Immature natural killer cell (primary cell): ENCODE measurements around the gene CES3. TPM values are rescaled to one million over a fixed set of nuclear protein-coding genes. Genes with fewer than 3 reads are reported as not detected.
A peak's percentile ranks its signal among the peaks of the same experiment; 100 is the strongest.
"Not testable (repeated sequence)": the region's sequence is repeated elsewhere in the genome, so short reads cannot be mapped to it uniquely, and the experiment has no call there.

Experiments
- DNase-seq, 3 donors: peaks; one replicate each; pipeline ENCODE4 v3.0.0; 2022; ENCODE audit warnings: mixed read lengths in 1 of 3
- H3K27ac Mint-ChIP-seq, 6 donors: one replicate each; pipeline ENCODE4 v1.8.0; 2020; ENCODE audit warnings: mixed read lengths in 6 of 6, mild to moderate bottlenecking in 5 of 6, inconsistent platforms in 4 of 6, moderate library complexity in 3 of 6
- H3K27me3 Mint-ChIP-seq, 3 donors: one replicate each; pipeline ENCODE4 v1.8.0; 2020 to 2021; ENCODE audit warnings: low read depth in 3 of 3, mild to moderate bottlenecking in 3 of 3, mixed read lengths in 3 of 3, moderate library complexity in 3 of 3, inconsistent platforms in 1 of 3
- H3K36me3 Mint-ChIP-seq, 3 donors: one replicate each; pipeline ENCODE4 v1.8.0; 2020; ENCODE audit warnings: mixed read lengths in 3 of 3, inconsistent platforms in 2 of 3, mild to moderate bottlenecking in 2 of 3
- H3K4me1 Mint-ChIP-seq, 2 donors: one replicate each; pipeline ENCODE4 v1.8.0; 2020; ENCODE audit warnings: inconsistent platforms in 2 of 2, mild to moderate bottlenecking in 2 of 2, mixed read lengths in 2 of 2, moderate library complexity in 1 of 2
- H3K4me3 Mint-ChIP-seq, 5 donors: one replicate each; pipeline ENCODE4 v1.8.0; 2020; ENCODE audit warnings: mild to moderate bottlenecking in 5 of 5, mixed read lengths in 5 of 5, inconsistent platforms in 3 of 5, moderate library complexity in 3 of 5
- H3K9me3 Mint-ChIP-seq, 6 donors: one replicate each; pipeline ENCODE4 v1.8.0; 2020; ENCODE audit warnings: mild to moderate bottlenecking in 6 of 6, mixed read lengths in 6 of 6, inconsistent platforms in 4 of 6, moderate library complexity in 3 of 6
- polyA plus RNA-seq, 3 donors: library from polyadenylated mRNA; unstranded; fragments of 300-500 nt; fragmentation: Illumina TruSeq; gene quantifications; one replicate each; pipeline ENCODE4 v1.2.3, GENCODE V29; 2021

The CES3 gene
- polyA plus RNA-seq, 3 donors from 2014 or later: not detected

DNA sequence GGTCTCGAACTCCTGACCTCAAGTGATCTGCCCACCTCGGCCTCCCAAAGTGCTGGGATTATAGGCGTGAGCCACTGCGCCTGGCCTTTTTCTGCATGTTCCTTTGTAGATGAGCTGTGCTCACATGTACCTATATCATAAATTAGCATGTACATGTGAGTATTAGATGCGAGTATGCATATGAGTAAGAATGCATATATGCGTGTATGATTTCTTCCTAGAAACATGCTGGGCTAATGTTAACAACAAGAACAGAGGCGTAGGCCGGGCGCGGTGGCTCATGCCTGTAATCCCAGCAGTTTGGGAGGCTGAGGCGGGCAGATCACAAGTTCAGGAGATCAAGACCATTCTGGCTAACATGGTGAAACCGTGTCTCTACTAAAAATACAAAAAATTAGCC lies 32.5 kb downstream of the CES3 start:
- not testable (repeated sequence) for H3K4me1 Mint-ChIP-seq, H3K9me3 Mint-ChIP-seq, H3K27me3 Mint-ChIP-seq, DNase-seq, H3K27ac Mint-ChIP-seq, H3K36me3 Mint-ChIP-seq, H3K4me3 Mint-ChIP-seq

DNA sequence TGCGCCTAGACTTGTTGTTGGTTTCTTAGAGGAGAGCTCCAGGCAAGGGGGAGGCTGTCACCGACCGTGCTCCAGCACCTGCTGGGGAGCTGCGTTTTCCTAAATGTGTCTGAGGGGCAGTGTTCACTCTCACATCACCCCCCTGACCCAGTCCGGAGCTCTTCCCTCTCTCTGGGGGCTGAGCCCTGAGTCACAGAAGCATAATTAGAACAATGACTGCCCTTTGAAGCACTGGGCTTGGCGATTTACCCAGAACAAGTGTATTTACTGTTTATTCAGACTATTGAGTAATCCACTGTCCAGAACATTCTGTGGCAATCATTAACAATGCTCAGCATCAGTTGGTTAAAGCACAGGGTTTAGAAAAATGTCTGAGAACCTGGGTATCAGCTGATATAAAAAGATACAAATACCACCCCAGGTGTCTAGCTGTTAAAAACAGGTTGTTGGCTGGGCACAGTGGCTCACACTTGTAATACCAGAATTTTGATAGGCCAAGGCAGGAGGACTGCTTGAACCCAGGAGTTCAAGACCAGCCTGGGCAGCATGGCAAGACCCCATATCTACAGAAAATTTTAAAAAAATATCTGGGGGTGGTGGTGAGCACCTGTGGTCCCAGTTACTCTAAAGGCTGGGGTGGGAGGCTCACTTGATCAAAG lies 35.4 kb downstream of the CES3 start:
- DNase-seq: no peak
- no peak overlapping the region for H3K4me3 Mint-ChIP-seq
- peaks cover 0 to 2% (median 0%) of the 10 kb centered on the region in 3 donors for H3K27me3 Mint-ChIP-seq
- H3K36me3 Mint-ChIP-seq: no peaks in the 10 kb centered on the region
- H3K4me1 Mint-ChIP-seq: peaks cover 2 to 8% of the 10 kb centered on the region in 2 donors
- H3K9me3 Mint-ChIP-seq: no peaks in the 10 kb centered on the region
- no peak overlapping the region for H3K27ac Mint-ChIP-seq

DNA sequence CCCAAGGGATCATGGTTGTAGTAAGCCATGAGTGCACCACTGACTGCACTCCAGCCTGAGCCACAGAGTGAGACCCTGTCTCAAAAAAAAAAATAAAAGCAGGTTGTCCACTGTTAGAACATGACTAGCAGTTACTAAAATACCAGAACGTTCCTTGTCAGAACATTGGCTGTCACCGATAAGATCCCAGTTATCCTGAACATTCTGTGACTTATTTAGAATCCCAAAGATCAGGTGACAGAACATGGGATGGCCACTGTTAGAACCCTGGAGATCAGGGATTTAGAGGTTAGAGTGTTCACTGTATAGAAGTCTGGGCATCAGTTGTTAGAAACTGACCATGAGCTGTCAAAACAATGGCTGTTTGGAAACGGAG lies 35.9 kb downstream of the CES3 start:
- H3K4me3 Mint-ChIP-seq: no peak overlapping the region
- no peak overlapping the region for H3K27ac Mint-ChIP-seq
- H3K4me1 Mint-ChIP-seq: peaks cover 7 to 13% of the 10 kb centered on the region in 2 donors
- DNase-seq: no peak
- H3K27me3 Mint-ChIP-seq: peaks cover 0 to 2% (median 0%) of the 10 kb centered on the region in 3 donors
- no peaks in the 10 kb centered on the region for H3K36me3 Mint-ChIP-seq
- no peaks in the 10 kb centered on the region for H3K9me3 Mint-ChIP-seq

DNA sequence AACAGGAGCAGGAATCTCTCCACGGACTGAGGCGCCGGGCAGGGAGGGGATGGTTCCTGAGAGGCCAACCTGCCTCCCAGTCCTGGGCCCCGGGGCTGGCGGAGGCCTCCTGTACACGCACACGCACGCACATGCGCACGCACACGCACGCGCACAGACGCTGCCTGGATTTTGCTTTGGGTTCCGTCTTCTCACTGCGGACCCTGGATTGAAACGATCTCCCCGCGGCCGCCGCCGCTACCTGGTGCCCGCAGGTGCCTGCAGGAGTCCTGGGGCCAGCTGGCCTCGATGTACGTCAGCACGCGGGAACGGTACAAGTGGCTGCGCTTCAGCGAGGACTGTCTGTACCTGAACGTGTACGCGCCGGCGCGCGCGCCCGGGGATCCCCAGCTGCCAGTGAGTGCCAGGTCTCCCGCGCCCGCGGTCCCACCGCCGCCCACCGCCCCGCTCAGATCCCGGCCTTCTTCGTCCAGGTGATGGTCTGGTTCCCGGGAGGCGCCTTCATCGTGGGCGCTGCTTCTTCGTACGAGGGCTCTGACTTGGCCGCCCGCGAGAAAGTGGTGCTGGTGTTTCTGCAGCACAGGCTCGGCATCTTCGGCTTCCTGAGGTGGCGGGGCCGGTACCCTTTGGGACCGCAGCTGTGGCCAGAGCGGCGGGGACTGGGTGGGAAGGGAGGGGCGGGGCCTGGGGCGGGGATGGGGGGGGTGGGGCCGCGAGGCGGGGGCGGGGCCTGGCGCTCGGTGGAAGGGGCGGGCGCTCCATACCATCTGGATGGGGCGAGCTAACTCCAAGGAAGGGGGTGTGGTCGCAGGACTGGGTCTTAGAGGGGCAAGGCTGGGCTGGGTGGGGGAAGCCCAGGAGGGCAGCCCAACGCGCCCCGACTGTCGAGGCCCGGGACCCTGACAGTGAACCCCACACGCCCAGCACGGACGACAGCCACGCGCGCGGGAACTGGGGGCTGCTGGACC lies 39.6 kb downstream of the CES3 start:
- Mint-ChIP-seq H3K27me3 (peaks cover 0 to 3% (median 0%) of the 10 kb centered on the region in 3 donors), H3K4me1 (peaks cover 11 to 16% of the 10 kb centered on the region in 2 donors), H3K4me3 (peak overlapping the region; percentile 65 to 88 (median 84)), H3K27ac (peak overlapping the region in 4 of 6 donors; percentile 39 to 63 (median 53)), H3K36me3 (no peaks in the 10 kb centered on the region), H3K9me3 (no peaks in the 10 kb centered on the region)
- peak; percentile 40 to 56 (median 44) for DNase-seq

DNA sequence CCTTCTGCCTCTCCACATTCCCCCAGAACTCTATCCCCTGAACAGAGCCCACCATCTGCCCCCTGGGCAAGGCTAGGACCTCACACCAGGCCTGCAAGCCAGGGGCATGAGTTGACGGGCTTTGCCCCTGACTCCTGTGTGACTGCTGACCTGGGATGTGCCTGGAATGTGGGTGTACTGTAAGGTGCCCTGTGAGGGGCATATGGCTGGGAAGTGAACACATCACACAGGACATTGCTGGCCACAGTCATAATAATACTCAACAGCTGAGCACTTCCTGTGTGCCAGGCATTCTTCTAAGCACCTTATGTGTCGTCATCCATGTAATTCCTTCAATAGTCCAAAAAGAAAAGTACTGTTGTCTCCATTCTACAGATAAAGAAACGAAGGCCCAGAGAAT lies 40.7 kb downstream of the CES3 start:
- H3K4me3 Mint-ChIP-seq: peak overlapping the region; percentile 32 to 80 (median 52)

DNA sequence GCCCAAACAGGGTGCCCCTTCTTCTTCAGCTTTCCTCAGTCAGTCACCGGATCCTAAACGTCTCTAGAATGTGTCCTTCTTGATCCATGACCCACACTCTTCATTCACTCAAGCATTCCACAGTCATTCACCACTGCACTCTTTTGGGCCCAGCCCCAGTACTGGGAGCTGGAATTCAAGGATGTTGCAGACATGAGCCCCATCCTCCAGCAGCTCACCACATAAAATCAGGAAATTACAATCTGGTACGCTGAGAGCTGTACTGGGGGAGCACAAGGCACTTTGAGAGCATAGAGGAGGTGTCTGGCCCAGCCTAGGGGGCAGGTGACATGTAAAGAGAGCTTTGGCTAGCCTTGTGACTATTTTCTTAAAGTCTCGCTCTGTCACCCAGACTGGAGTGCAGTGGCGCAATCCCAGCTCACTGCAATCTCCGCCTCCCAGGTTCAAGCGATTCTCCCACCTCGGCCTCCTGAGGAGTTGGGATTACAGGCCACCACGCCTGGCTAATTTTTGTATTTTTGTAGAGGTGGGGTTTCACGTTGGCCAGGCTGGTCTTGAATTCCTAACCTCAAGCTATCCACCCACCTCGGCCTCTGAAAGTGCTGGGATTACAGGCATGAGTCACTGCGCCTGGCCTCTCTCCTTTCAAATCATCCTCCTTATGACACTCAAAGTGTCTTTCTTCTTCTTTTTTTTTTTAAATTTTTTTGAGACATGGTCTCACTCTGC lies 46.0 kb downstream of the CES3 start:
- no peaks in the 10 kb centered on the region for H3K9me3 Mint-ChIP-seq
- H3K4me1 Mint-ChIP-seq: peaks cover 2 to 3% of the 10 kb centered on the region in 2 donors
- H3K27me3 Mint-ChIP-seq: peaks cover 2 to 5% (median 3%) of the 10 kb centered on the region in 3 donors
- no peak overlapping the region for H3K27ac Mint-ChIP-seq
- no peak overlapping the region for H3K4me3 Mint-ChIP-seq
- no peaks in the 10 kb centered on the region for H3K36me3 Mint-ChIP-seq
- DNase-seq: no peak

More for the DNA sequence above, 40.7 kb downstream of the CES3 start:
- Mint-ChIP-seq H3K36me3 (no peaks in the 10 kb centered on the region), H3K27me3 (peaks cover 0 to 3% (median 0%) of the 10 kb centered on the region in 3 donors), H3K27ac (no peak overlapping the region), H3K4me1 (peaks cover 11 to 16% of the 10 kb centered on the region in 2 donors), H3K9me3 (no peaks in the 10 kb centered on the region)
- DNase-seq: no peak

DNA sequence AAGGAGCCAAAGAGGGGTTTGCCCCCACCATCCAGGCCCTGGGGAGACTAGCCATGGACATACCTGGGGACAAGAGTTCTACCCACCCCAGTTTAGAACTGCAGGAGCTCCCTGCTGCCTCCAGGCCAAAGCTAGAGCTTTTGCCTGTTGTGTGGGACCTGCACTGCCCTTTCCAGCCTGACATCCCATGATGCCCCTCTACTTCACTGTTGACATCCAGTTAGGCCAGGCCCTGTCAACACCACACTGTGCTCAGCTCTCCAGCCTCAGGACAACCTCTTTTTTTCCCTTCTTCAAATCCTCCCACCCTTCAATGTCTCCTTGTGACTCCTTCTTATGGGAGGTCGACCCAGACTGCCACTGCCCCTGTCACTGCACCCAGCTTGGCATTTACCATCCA lies 48.1 kb downstream of the CES3 start:
- Mint-ChIP-seq H3K27ac (no peak overlapping the region), H3K27me3 (peaks cover 2 to 5% (median 3%) of the 10 kb centered on the region in 3 donors), H3K4me3 (no peak overlapping the region), H3K36me3 (no peaks in the 10 kb centered on the region), H3K9me3 (no peaks in the 10 kb centered on the region), H3K4me1 (no peaks in the 10 kb centered on the region)
- no peak for DNase-seq

DNA sequence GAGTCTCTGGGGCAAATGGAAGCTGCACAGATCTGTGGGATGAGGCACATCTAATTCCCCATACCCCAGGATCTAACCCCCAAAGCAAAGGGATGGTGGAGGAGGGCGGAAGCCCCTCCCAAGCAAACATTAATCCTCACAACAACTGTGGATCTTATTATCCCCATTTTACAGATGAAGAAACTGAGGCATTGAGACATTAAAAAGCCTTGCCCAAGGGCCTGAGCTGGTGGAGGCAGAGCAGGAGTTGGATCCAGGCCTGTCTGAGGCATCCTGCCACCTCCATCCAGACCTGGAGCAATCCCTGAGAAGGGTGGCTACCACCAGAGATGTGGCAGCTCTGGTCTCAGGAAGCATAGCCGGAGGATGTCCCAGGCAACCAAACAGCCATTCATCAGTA lies 50.2 kb downstream of the CES3 start:
- Mint-ChIP-seq H3K9me3 (no peaks in the 10 kb centered on the region), H3K36me3 (peaks cover 0 to 4% (median 0%) of the 10 kb centered on the region in 3 donors), H3K27me3 (peaks cover 4 to 6% (median 5%) of the 10 kb centered on the region in 3 donors), H3K27ac (no peak overlapping the region), H3K4me3 (no peak overlapping the region), H3K4me1 (peaks cover 0 to 2% of the 10 kb centered on the region in 2 donors)
- DNase-seq: no peak

DNA sequence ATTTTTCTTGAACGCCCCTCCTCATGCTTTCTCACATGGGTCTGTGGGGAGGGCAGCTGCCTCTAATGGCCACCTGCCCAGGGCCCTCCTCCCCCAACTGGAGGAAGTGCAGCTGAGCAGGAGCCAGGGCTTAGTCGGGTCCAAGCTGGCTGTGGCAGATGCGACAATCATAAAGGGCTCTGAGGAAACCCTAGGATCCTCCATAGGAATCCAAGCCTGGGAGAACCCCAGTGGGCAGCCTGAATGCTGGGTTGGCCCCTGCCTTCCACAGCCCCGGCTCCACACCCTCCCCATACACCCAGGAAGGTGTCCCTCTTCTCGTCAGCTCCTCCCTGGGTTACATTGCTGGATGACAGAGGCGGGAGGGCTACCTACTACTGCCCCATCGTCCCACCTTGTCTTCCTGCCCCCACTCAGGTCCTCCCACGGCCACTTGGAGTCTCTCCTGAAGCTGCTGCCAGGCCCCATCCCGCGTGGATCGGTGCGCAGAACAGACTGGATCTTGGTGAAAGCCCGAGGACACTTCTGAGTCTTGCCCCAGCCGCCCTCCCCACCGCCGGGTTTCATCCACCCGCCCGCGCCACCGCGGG lies 52.3 kb downstream of the CES3 start:
- H3K4me3 Mint-ChIP-seq: peak overlapping the region in 4 of 5 donors; percentile 20 to 60 (median 34)
- DNase-seq: no peak
- H3K4me1 Mint-ChIP-seq: peaks cover 0 to 2% of the 10 kb centered on the region in 2 donors
- H3K27ac Mint-ChIP-seq: no peak overlapping the region
- H3K27me3 Mint-ChIP-seq: peaks cover 4 to 6% (median 5%) of the 10 kb centered on the region in 3 donors
- H3K36me3 Mint-ChIP-seq: peaks cover 0 to 4% (median 0%) of the 10 kb centered on the region in 3 donors
- H3K9me3 Mint-ChIP-seq: no peaks in the 10 kb centered on the region

DNA sequence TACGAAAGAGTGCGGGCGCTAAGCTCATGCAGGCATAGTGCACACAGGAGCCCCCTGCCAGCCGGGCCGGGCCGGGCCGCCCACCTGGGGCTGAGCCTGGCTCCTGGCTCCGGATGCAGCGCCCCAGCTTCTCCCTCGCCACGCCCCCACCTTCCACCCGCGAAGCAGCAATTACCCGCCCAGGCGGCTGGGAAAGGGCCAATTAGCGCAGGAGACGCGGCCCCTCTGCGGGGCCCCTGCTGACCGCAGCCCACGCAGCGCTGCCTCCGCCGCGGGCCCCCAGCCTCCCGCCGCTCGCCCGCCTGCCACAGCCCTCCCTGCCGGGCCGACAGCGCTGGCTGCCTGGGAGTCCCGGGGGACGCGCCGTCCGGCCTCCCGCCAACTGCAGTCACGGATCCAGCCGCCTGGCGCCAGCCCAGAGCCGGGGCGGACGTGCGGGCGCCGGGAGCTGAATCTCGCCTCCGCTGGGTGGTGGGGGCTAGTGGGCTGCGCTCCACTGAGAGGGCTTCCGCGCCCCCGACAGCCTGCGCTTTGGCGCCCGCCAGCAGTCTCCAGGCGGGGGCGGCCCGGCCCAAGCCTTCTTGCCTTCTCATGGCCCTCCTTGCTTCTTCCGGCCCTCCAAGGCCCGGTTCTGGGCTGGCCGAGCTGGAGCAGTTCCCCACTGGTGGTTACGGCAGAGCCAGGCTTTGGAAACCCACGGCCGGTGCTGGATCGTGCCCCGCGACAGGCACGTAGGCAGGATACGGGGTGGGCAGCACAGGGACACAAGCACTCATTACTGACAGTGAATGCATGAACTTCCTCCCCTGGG lies 53.0 kb downstream of the CES3 start:
- H3K27ac Mint-ChIP-seq: no peak overlapping the region
- H3K4me3 Mint-ChIP-seq: peak overlapping the region; percentile 69 to 79 (median 75)
- peaks cover 0 to 4% (median 0%) of the 10 kb centered on the region in 3 donors for H3K36me3 Mint-ChIP-seq
- DNase-seq: peak; percentile 47 to 61 (median 53)
- H3K27me3 Mint-ChIP-seq: peaks cover 2 to 6% (median 5%) of the 10 kb centered on the region in 3 donors
- H3K9me3 Mint-ChIP-seq: no peaks in the 10 kb centered on the region
- H3K4me1 Mint-ChIP-seq: peaks cover 0 to 2% of the 10 kb centered on the region in 2 donors

DNA sequence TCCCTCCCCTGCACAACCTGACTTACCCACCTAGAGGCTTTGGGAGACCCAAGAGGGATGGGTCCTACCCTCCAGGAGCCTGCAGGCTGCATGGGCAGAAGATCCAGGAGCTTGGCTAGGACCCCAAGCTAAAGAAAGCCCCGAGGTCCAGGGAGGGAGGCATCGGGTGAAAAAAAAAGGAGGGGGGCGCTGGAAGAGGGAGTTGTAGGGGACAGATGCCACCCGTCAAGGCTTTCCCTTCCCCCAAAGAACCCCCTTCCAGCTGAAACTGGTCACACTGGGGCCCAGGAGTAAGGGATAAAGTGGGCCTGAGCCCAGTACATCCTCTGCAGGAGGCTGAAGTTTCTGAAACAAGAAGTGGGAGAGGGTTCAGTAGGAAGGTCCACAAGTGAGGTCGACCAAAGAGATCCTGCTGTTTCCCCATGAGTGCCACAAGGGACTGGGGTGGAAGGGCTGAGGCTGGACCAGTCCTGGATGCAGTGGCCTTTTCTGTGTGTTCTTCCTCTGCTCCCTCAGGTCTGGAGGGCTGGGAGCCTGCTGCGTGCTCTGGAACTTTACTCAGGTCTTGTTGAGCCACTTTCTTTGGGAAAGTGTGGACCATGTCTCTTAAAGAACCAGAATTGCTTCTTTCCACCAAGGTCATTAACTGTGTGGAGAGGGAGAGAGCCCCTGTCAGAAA lies 53.7 kb downstream of the CES3 start:
- Mint-ChIP-seq H3K27ac (no peak overlapping the region), H3K9me3 (no peaks in the 10 kb centered on the region), H3K36me3 (peaks cover 0 to 4% (median 0%) of the 10 kb centered on the region in 3 donors), H3K27me3 (peaks cover 2 to 6% (median 5%) of the 10 kb centered on the region in 3 donors), H3K4me3 (peak overlapping the region in 4 of 5 donors; percentile 69 to 79 (median 72)), H3K4me1 (peaks cover 0 to 2% of the 10 kb centered on the region in 2 donors)
- no peak for DNase-seq

DNA sequence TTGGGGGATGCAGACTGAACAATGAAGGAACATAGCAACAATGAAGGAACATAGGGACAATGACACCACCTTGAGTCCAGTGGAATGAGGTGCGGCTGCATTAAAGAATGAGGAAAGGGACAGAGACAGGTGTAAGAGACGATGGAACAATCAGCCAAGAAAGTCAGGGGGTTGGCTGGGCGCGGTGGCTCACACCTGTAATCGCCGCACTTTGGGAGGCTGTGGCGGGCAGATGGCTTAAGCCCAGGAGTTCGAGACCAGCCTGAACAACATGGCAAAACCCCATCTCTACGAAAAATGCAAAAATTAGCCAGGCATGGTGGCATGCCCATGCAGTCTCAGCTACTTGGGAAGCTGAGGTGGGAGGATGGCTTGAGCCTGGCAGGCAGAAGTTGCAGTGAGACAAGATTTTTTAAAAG lies 54.3 kb downstream of the CES3 start:
- no peak overlapping the region for H3K27ac Mint-ChIP-seq
- H3K27me3 Mint-ChIP-seq: peaks cover 2 to 6% (median 5%) of the 10 kb centered on the region in 3 donors
- H3K36me3 Mint-ChIP-seq: peaks cover 0 to 4% (median 0%) of the 10 kb centered on the region in 3 donors
- no peak for DNase-seq
- H3K4me3 Mint-ChIP-seq: peak overlapping the region in 1 of 5 donors; percentile 4
- H3K4me1 Mint-ChIP-seq: peaks cover 0 to 2% of the 10 kb centered on the region in 2 donors
- H3K9me3 Mint-ChIP-seq: no peaks in the 10 kb centered on the region
